NB4 (cell line): ENCODE results near the gene TMEM198.
A peak's percentile ranks its signal among the peaks of the same experiment; 100 is the strongest.

Source experiments
- DNase-seq: peaks from one replicate; pipeline ENCODE4 v3.0.0; 2010; ENCODE audit warnings: low read depth
- H3K4me3 ChIP-seq: one replicate; pipeline ENCODE4 v1.5.1; 2011; ENCODE audit warnings: mild to moderate bottlenecking, low read depth, low read length, moderate library complexity
- CTCF ChIP-seq: IDR thresholded peaks from one replicate; pipeline ENCODE4 v1.5.1; 2012; ENCODE audit warnings: low read depth, low read length
- MAX ChIP-seq: IDR thresholded peaks from 2 replicates; pipeline ENCODE4 v1.6.1; 2011; ENCODE audit warnings: low read depth, low read length
- MYC ChIP-seq: IDR thresholded peaks from 2 replicates; pipeline ENCODE4 v1.6.1; 2011; ENCODE audit warnings: low read depth, low read length
- POLR2A ChIP-seq: IDR thresholded peaks from 2 replicates; pipeline ENCODE4 v1.6.1; 2011; ENCODE audit warnings: mild to moderate bottlenecking; ENCODE audit not compliant: insufficient read length; ENCODE audit errors: extremely low read depth

TMEM198 gene

DNA sequence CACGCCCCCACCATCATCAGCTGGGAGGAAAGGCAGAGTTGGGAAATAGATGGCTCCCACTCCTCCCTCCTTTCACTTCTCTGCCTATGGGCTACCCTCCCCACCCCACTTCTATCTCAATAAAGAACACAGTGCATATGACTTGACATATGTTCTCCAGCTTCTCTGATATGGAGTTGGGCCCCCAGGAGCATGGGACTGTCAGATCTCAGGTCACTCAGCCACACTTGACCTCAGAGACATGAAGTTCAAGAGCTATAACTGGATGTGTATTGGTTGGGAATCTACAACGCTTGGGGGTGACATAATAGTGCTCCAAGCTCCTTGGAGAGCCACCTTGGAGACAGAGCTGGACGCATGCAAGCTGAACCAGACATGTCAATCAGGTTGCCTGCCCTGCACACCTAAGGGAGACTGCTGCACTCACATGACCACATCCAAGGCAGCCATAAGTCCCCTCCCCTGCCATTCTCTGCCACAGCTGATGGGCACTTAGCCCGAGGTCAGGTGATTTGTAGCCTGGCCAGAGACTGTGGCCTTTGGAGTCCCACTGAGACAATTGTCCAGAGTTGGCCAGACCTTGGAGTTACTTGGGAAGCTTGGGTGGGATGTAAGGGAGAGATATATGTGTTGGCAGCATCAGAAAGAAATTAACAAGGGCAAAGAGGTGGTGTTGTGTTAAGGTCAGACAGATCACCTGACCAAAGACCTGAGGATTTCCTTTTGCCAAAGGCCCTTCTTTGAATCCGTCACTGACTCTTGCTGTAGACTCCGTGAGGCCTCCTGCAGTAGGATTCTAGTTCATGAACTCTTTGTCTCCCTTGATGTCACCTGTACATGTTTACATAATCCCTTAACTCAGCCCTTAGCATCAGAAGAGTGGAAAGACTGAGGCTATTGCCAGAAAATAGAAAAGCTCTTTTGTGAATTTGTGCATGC is 32.0 kb downstream of the TMEM198 start:
- DNase-seq: no peak
- TF ChIP-seq MAX: no peak
- TF ChIP-seq CTCF: no peak
- no peak for TF ChIP-seq MYC
- no peak for TF ChIP-seq POLR2A
- H3K4me3 ChIP-seq: no peak overlapping the region

- no peak for TF ChIP-seq CTCF
- H3K4me3 ChIP-seq: no peak overlapping the region
- DNase-seq: no peak
These were observed 32.9 kb downstream of the TMEM198 start for GRCh38 chr2:219576505-219577388.

- DNase-seq: peak; percentile 89
- no peak for TF ChIP-seq POLR2A
- TF ChIP-seq MAX: peak; percentile 36
- TF ChIP-seq MYC: 0 out of 2 replicates have a peak, but pooled peaks have one; percentile 36
- H3K4me3 ChIP-seq: no peak overlapping the region
These were observed 35.2 kb downstream of the TMEM198 start for GRCh38 chr2:219578811-219579613.

DNA sequence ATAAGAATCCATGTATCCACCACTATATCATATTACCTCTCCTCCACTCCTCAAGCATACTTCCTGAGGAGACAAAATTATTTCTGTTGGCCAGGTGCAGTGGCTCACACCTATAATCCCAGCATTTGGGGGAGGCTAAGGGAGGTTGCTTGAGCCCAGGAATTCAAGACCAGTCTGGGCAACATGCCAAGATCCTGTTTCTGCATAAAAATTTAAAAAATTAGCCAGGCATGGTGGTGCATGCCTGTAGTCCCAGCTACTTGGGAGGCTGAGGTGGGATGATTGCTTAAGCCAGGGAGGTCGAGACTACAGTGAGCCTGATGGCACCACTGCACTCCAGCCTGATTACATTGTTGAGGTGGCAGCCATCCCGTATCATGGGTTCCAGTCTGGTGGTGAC is 37.5 kb downstream of the TMEM198 start:
- H3K4me3 ChIP-seq: no peak overlapping the region
- DNase-seq: no peak
- no peak for TF ChIP-seq MAX
- no peak for TF ChIP-seq CTCF
- no peak for TF ChIP-seq POLR2A
- no peak for TF ChIP-seq MYC

DNA sequence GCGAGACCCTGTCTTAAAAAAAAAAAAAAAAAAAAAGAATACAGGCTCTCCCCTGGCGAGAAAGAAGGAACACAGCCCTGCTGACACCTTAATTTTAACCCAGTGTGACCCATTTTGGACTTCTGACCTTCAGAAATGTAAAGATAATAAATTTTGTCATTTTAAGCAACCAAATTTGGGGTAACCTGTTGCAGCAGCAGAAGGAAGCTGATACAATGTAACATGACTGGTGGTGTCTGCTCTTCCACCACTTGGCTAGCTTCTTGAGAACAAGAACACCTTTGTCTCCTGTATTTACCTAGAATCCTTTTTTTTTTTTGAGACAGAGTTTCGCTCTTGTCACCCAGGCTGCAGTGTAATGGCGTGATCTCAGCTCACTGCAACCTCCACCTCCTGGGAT is 47.3 kb downstream of the TMEM198 start:
- TF ChIP-seq POLR2A: no peak
- TF ChIP-seq CTCF: no peak
- no peak for TF ChIP-seq MAX
- TF ChIP-seq MYC: no peak

More for the DNA sequence above, 47.3 kb downstream of the TMEM198 start:
- no peak for DNase-seq
- H3K4me3 ChIP-seq: no peak overlapping the region
